SK-N-SH (cell line): ENCODE results near the gene XRN2.

Source experiments
- CTCF ChIP-seq: fragments of 200-600 bp; sonication (generic); IDR thresholded peaks from 2 replicates; pipeline ENCODE4 v1.6.1; 2017; ENCODE audit warnings: antibody characterized with exemption, mild to moderate bottlenecking, moderate library complexity
- EP300 ChIP-seq, 2 experiments: IDR thresholded peaks; 2 replicates each; pipeline versions ENCODE4 v1.4.0 to v1.6.1; 2012; ENCODE audit warnings: borderline replicate concordance in 1 of 2, low read depth in 1 of 2, low read length in 1 of 2
- EZH2phosphoT487 ChIP-seq: fragments of 200-600 bp; sonication (generic); IDR thresholded peaks from 2 replicates; pipeline ENCODE4 v1.6.1; 2017; ENCODE audit warnings: low read depth, mixed run types, mild to moderate bottlenecking, antibody characterized with exemption, moderate library complexity, borderline replicate concordance
- JUND ChIP-seq: IDR thresholded peaks from 2 replicates; pipeline ENCODE4 v1.4.0; 2012
- POLR2AphosphoS5 ChIP-seq: IDR thresholded peaks from 2 replicates; pipeline ENCODE4 v1.6.1; 2012; ENCODE audit warnings: low read depth, low read length
- RFX5 ChIP-seq: IDR thresholded peaks from 2 replicates; pipeline ENCODE4 v1.6.1; 2012; ENCODE audit warnings: mild to moderate bottlenecking, improper control_type of control experiment, low read length
- SIN3A ChIP-seq: IDR thresholded peaks from 2 replicates; pipeline ENCODE4 v1.6.1; 2012; ENCODE audit warnings: low read depth, mild to moderate bottlenecking, low read length, moderate library complexity, borderline replicate concordance
- TCF12 ChIP-seq: IDR thresholded peaks from 2 replicates; pipeline ENCODE4 v1.4.0; 2012
- YY1 ChIP-seq: IDR thresholded peaks from 2 replicates; pipeline ENCODE4 v1.4.0; 2012; ENCODE audit warnings: low read depth, mild to moderate bottlenecking
- TF ChIP-seq, protein P1 (sequence below): IDR thresholded peaks from 2 replicates; pipeline ENCODE4 v1.4.0; 2012; ENCODE audit warnings: low read depth
- TF ChIP-seq, protein P2 (sequence below): fragments of 150-350 bp; IDR thresholded peaks from 2 replicates; pipeline ENCODE4 v1.6.1; 2017; ENCODE audit warnings: antibody characterized with exemption, low read length, low read depth, borderline replicate concordance
- TF ChIP-seq, protein P3 (sequence below): IDR thresholded peaks from 2 replicates; pipeline ENCODE4 v1.6.1; 2012; ENCODE audit warnings: mild to moderate bottlenecking, low read depth, low read length, moderate library complexity

DNA sequence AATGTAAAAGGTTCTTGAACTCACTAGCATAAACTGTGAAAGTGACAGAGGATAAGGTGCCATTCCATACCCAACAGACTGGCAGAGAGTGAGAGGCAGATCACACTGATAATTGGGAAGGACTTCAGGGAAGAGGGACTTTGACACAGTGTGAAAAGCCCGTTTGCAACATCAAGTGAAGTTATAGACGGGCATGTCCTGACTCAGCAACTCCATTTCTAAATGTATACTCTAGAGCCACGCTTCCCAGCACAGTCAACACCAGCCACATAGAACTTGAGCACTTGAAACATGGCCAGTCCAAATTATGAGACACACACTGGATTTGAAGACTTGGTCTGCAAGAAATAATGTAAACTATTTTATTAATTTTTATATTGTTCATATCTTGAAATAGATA is 45.9 kb upstream of the XRN2 start:
- TF ChIP-seq CTCF: no peak
- TF ChIP-seq, protein P1, sequence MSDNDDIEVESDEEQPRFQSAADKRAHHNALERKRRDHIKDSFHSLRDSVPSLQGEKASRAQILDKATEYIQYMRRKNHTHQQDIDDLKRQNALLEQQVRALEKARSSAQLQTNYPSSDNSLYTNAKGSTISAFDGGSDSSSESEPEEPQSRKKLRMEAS: no peak
- no peak for TF ChIP-seq TCF12
- TF ChIP-seq JUND: no peak
- TF ChIP-seq POLR2AphosphoS5: no peak
- no peak for TF ChIP-seq SIN3A
- TF ChIP-seq YY1: no peak
- TF ChIP-seq, protein P2, sequence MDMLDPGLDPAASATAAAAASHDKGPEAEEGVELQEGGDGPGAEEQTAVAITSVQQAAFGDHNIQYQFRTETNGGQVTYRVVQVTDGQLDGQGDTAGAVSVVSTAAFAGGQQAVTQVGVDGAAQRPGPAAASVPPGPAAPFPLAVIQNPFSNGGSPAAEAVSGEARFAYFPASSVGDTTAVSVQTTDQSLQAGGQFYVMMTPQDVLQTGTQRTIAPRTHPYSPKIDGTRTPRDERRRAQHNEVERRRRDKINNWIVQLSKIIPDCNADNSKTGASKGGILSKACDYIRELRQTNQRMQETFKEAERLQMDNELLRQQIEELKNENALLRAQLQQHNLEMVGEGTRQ: no peak
- TF ChIP-seq RFX5: no peak
- no peak for TF ChIP-seq EP300 (IDR thresholded peaks at IDR 0.05; ENCODE audit: borderline replicate concordance in 1 of 2, low read depth in 1 of 2, low read length in 1 of 2)
- TF ChIP-seq EZH2phosphoT487: no peak
- TF ChIP-seq, protein P3, sequence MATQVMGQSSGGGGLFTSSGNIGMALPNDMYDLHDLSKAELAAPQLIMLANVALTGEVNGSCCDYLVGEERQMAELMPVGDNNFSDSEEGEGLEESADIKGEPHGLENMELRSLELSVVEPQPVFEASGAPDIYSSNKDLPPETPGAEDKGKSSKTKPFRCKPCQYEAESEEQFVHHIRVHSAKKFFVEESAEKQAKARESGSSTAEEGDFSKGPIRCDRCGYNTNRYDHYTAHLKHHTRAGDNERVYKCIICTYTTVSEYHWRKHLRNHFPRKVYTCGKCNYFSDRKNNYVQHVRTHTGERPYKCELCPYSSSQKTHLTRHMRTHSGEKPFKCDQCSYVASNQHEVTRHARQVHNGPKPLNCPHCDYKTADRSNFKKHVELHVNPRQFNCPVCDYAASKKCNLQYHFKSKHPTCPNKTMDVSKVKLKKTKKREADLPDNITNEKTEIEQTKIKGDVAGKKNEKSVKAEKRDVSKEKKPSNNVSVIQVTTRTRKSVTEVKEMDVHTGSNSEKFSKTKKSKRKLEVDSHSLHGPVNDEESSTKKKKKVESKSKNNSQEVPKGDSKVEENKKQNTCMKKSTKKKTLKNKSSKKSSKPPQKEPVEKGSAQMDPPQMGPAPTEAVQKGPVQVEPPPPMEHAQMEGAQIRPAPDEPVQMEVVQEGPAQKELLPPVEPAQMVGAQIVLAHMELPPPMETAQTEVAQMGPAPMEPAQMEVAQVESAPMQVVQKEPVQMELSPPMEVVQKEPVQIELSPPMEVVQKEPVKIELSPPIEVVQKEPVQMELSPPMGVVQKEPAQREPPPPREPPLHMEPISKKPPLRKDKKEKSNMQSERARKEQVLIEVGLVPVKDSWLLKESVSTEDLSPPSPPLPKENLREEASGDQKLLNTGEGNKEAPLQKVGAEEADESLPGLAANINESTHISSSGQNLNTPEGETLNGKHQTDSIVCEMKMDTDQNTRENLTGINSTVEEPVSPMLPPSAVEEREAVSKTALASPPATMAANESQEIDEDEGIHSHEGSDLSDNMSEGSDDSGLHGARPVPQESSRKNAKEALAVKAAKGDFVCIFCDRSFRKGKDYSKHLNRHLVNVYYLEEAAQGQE: no peak
